DND-41 (cell line): ENCODE data around the gene RASL10B.

Experiments used
- ATAC-seq: fragments of 200-7000 bp; cut with Tn5 transposase; 3 replicates; pipeline ENCODE4 v1.9.1; 2021; ENCODE audit warnings: low read depth; ENCODE audit not compliant: insufficient read depth
- DNase-seq: peaks from one replicate; pipeline ENCODE4 v3.0.0-alpha.2; 2020
- H2AFZ ChIP-seq: 2 replicates; pipeline ENCODE4 v1.6.0; 2012; ENCODE audit warnings: low read depth, low read length
- H3K27ac ChIP-seq: 2 replicates; pipeline ENCODE4 v1.5.1; 2012; ENCODE audit warnings: low read length, inconsistent platforms
- H3K27me3 ChIP-seq: fragments of 200-600 bp; sonication (generic); 2 replicates; pipeline ENCODE4 v1.6.0; 2012; ENCODE audit warnings: low read length, mild to moderate bottlenecking, inconsistent platforms; ENCODE audit not compliant: insufficient read depth, poor library complexity
- H3K36me3 ChIP-seq: 2 replicates; pipeline ENCODE4 v1.5.1; 2012; ENCODE audit warnings: low read length, inconsistent platforms; ENCODE audit not compliant: insufficient read depth
- H3K4me1 ChIP-seq: 2 replicates; pipeline ENCODE4 v1.5.1; 2012; ENCODE audit warnings: mild to moderate bottlenecking, low read length; ENCODE audit not compliant: insufficient read depth
- H3K4me2 ChIP-seq: 2 replicates; pipeline ENCODE4 v1.6.0; 2012; ENCODE audit warnings: mild to moderate bottlenecking, moderate library complexity, low read length, inconsistent platforms; ENCODE audit not compliant: insufficient read depth
- H3K4me3 ChIP-seq, 2 experiments: fragments of 200-600 bp in 1 of 2; shearing (Covaris generic) in 1 of 2; 2 replicates each; pipeline ENCODE4 v1.5.1; 2012 to 2016; ENCODE audit warnings: inconsistent platforms in 2 of 2, low read length in 2 of 2, mild to moderate bottlenecking in 2 of 2, low read depth in 1 of 2, moderate library complexity in 1 of 2
- H3K79me2 ChIP-seq: 2 replicates; pipeline ENCODE4 v1.6.0; 2012; ENCODE audit warnings: low read length, inconsistent platforms; ENCODE audit not compliant: insufficient read depth
- H3K9ac ChIP-seq: 2 replicates; pipeline ENCODE4 v1.6.0; 2012; ENCODE audit warnings: low read depth, mild to moderate bottlenecking, inconsistent platforms, low read length, moderate library complexity
- H3K9me3 ChIP-seq: 2 replicates; pipeline ENCODE4 v1.5.1; 2012; ENCODE audit warnings: low read length, moderate library complexity, mild to moderate bottlenecking, inconsistent platforms; ENCODE audit not compliant: insufficient read depth, severe bottlenecking
- H4K20me1 ChIP-seq: 2 replicates; pipeline ENCODE4 v1.6.0; 2012; ENCODE audit warnings: low read length; ENCODE audit not compliant: insufficient read depth
- CTCF ChIP-seq: IDR thresholded peaks from 2 replicates; pipeline ENCODE4 v1.5.1; 2012; ENCODE audit warnings: borderline replicate concordance, low read length, moderate library complexity, mild to moderate bottlenecking; ENCODE audit not compliant: poor library complexity, severe bottlenecking; ENCODE audit errors: extremely low read depth
- EZH2 ChIP-seq: IDR thresholded peaks from 3 replicates; pipeline ENCODE4 v1.6.1; 2012; ENCODE audit warnings: borderline replicate concordance, low read depth, mild to moderate bottlenecking, moderate library complexity, low read length, inconsistent platforms; ENCODE audit not compliant: severe bottlenecking

RASL10B gene

DNA sequence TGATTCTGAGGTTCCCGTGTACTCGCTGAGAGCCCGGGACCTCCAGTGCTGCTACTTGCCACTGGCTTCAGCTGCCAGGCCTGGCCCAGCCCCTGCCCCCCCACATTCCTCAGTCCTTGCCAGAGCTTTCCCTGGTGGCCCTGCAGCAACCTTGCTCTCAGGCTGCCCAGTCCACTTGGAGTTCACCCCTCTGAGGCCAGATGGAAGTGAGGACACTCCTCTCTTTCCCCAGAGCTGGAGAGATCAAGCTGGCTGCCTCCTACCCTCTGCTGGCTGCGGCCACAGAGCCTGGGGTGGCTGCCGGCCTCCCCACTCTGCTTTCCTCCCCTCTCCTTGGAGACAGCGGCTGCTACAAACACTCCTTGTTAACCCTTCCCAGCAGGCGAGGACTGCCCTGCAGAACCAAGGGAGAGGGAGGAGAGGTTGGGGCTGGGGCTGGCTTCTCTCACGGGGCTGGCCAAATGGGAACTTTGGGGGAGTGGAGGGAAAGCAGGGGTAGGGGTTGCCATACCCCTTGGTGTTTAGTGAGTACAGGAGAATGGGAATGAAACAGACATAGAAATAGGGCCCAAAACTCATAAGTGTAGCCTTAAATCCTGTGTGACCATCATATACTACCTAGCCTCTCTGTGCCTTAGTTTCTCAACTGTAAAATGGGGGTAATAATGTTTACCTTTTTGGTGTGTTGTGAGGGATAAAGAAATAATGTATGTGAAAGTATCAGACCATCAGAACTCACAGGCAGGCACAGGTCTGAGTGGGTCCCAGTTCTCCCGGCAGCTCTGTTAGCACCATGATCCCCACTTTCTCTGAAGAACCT is 21.7 kb downstream of the RASL10B start, which contains the start of gene GAS2L2:
Gene GAS2L2 (minus strand): TSS at position 295 of the 820 bp plus-strand sequence. CDS start 389 bp downstream, outside the sequence.
- Histone ChIP-seq H4K20me1 (no peaks in the 10 kb centered on the region; the same call in 1 of the 2 replicates), H3K9ac (no peak within 1 kb of the TSS), H2AFZ (no peak within 1 kb of the TSS), H3K9me3 (peaks cover 2% of the 10 kb centered on the region), H3K4me1 (peaks cover 11% of the 10 kb centered on the region), H3K27me3 (peaks cover 26% of the 10 kb centered on the region), H3K36me3 (no peaks in the 10 kb centered on the region), H3K4me3 (no peak within 1 kb of the TSS), H3K79me2 (no peaks in the 10 kb centered on the region), H3K4me2 (no peak within 1 kb of the TSS), H3K27ac (no peak within 1 kb of the TSS)
- no peak for DNase-seq
- ATAC-seq, result no peak
- TF ChIP-seq EZH2, result no peak

DNA sequence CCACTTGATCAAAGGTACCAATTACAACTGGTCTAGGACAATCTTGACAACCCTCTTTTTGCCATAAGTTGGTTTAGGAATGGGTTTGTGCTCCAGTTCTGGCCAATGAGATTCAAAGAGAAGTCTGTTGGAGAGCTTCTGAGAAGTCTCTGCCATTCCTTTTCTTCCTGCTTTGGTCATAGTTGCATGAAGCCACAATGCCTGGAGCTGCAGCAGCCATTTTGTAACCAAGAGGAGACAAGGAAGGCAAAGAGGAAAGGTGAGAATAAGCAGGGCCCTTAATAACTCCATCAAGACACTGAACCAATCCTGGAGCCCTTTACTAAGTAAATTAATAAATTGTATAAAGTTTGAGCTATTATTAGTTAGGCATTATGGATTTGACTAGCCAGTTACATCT is 25.8 kb downstream of the RASL10B start:
- DNase-seq (no peak), ATAC-seq (no peak)
- Histone ChIP-seq H3K27me3 (no peaks in the 10 kb centered on the region), H3K4me3 (no peak overlapping the region), H3K36me3 (no peaks in the 10 kb centered on the region), H3K9me3 (peaks cover 2% of the 10 kb centered on the region), H3K79me2 (no peaks in the 10 kb centered on the region), H3K27ac (no peak overlapping the region), H3K4me2 (no peak overlapping the region), H4K20me1 (no peaks in the 10 kb centered on the region), H3K9ac (no peak overlapping the region), H2AFZ (no peak overlapping the region), H3K4me1 (no peaks in the 10 kb centered on the region)
- TF ChIP-seq EZH2 (no peak), CTCF (no peak)

GRCh38 chr17:35760587-35760986 is 29.1 kb downstream of the RASL10B start, which contains the start of gene C17orf50:
TSS of gene C17orf50 (plus strand) at chr17:35760887. CDS start at chr17:35760942, 55 bp downstream.
- Histone ChIP-seq H4K20me1 (no peaks in the 10 kb centered on the region), H3K36me3 (no peaks in the 10 kb centered on the region), H3K79me2 (no peaks in the 10 kb centered on the region), H3K4me1 (peaks cover 22% of the 10 kb centered on the region), H3K9me3 (peaks cover 2% of the 10 kb centered on the region), H3K27ac (no peak within 1 kb of the TSS), H3K4me2 (no peak within 1 kb of the TSS), H3K4me3 (no peak within 1 kb of the TSS), H3K27me3 (no peaks in the 10 kb centered on the region), H3K9ac (no peak within 1 kb of the TSS), H2AFZ (no peak within 1 kb of the TSS)
- TF ChIP-seq EZH2, result no peak
- TF ChIP-seq CTCF, result no peak
- DNase-seq (no peak), ATAC-seq (no peak)

- H3K4me2 ChIP-seq, result no peak overlapping the region
- no peak overlapping the region for H3K4me3 ChIP-seq
- no peaks in the 10 kb centered on the region for H3K79me2 ChIP-seq
- no peak overlapping the region for H3K9ac ChIP-seq
- H2AFZ ChIP-seq, result no peak overlapping the region
- H3K27me3 ChIP-seq, result no peaks in the 10 kb centered on the region
- peaks cover 22% of the 10 kb centered on the region for H3K4me1 ChIP-seq
- no peaks in the 10 kb centered on the region for H4K20me1 ChIP-seq
- no peaks in the 10 kb centered on the region for H3K36me3 ChIP-seq
- TF ChIP-seq EZH2, result no peak
- TF ChIP-seq CTCF, result no peak
- H3K9me3 ChIP-seq, result peaks cover 2% of the 10 kb centered on the region
- ATAC-seq (no peak), DNase-seq (no peak)
- no peak overlapping the region for H3K27ac ChIP-seq
Observed at GRCh38 chr17:35761601-35762000, 30.2 kb downstream of the RASL10B start.
